Activated T-helper 17 cell treated with anti-CD3 and anti-CD28 coated beads, Interleukin-2, amount 50 U/mL, for 72 hours (primary cell): ENCODE results near the gene UBE2K. TPM values are rescaled to one million over a fixed set of nuclear protein-coding genes. Genes with fewer than 3 reads are reported as not detected.

Experiments
- ATAC-seq: fragments of 150-1000 bp; cut with Tn5 transposase; replicated peaks from 2 replicates; pipeline ENCODE4 v1.10.0; 2021; ENCODE audit warnings: mild to moderate bottlenecking, moderate library complexity
- H3K27ac Mint-ChIP-seq: one replicate; pipeline ENCODE4 v1.8.0; 2022; ENCODE audit warnings: mixed read lengths
- H3K27me3 Mint-ChIP-seq: one replicate; pipeline ENCODE4 v1.8.0; 2022; ENCODE audit warnings: mixed read lengths
- H3K36me3 Mint-ChIP-seq: one replicate; pipeline ENCODE4 v1.8.0; 2022; ENCODE audit warnings: low read depth, mild to moderate bottlenecking, mixed read lengths
- H3K4me1 Mint-ChIP-seq: one replicate; pipeline ENCODE4 v1.8.0; 2022; ENCODE audit warnings: mixed read lengths
- H3K4me3 Mint-ChIP-seq: one replicate; pipeline ENCODE4 v1.8.0; 2022; ENCODE audit warnings: mild to moderate bottlenecking, mixed read lengths
- H3K9me3 Mint-ChIP-seq: one replicate; pipeline ENCODE4 v1.8.0; 2022; ENCODE audit warnings: mixed read lengths
- total RNA-seq, 2 donors: library from RNA; stranded (reverse); gene quantifications; one replicate each; pipeline ENCODE4 v1.2.3, GENCODE V29; 2022

Gene UBE2K
- total RNA-seq, 2 donors from 2014 or later, result 52.5 to 90.0 TPM

GRCh38 chr4:39821951-39822350 lies 124.0 kb downstream of the UBE2K start:
- H3K9me3 Mint-ChIP-seq, result no peaks in the 10 kb centered on the region
- H3K4me3 Mint-ChIP-seq, result no peak overlapping the region
- H3K27me3 Mint-ChIP-seq, result no peaks in the 10 kb centered on the region
- peaks cover 46% of the 10 kb centered on the region for H3K36me3 Mint-ChIP-seq
- no peak overlapping the region for H3K27ac Mint-ChIP-seq
- H3K4me1 Mint-ChIP-seq, result peaks cover 4% of the 10 kb centered on the region
- ATAC-seq, result no peak

GRCh38 chr4:39822662-39823061 lies 124.7 kb downstream of the UBE2K start:
- H3K9me3 Mint-ChIP-seq, result no peaks in the 10 kb centered on the region
- no peak for ATAC-seq

GRCh38 chr4:39823191-39823590 lies 125.3 kb downstream of the UBE2K start:
- Mint-ChIP-seq H3K27ac (no peak overlapping the region), H3K4me3 (no peak overlapping the region), H3K27me3 (no peaks in the 10 kb centered on the region), H3K4me1 (peaks cover 4% of the 10 kb centered on the region), H3K9me3 (no peaks in the 10 kb centered on the region), H3K36me3 (peaks cover 58% of the 10 kb centered on the region)
- ATAC-seq, result no peak

More at GRCh38 chr4:39822662-39823061, 124.7 kb downstream of the UBE2K start:
- no peaks in the 10 kb centered on the region for H3K27me3 Mint-ChIP-seq
- peaks cover 53% of the 10 kb centered on the region for H3K36me3 Mint-ChIP-seq
- H3K27ac Mint-ChIP-seq, result no peak overlapping the region
- H3K4me3 Mint-ChIP-seq, result no peak overlapping the region
- H3K4me1 Mint-ChIP-seq, result peaks cover 4% of the 10 kb centered on the region

- Mint-ChIP-seq H3K27me3 (no peaks in the 10 kb centered on the region), H3K4me3 (no peak overlapping the region), H3K36me3 (peaks cover 74% of the 10 kb centered on the region), H3K27ac (no peak overlapping the region), H3K9me3 (no peaks in the 10 kb centered on the region), H3K4me1 (peaks cover 4% of the 10 kb centered on the region)
- no peak for ATAC-seq
Observed at GRCh38 chr4:39825090-39825489, 127.2 kb downstream of the UBE2K start.

- H3K27ac Mint-ChIP-seq, result no peak overlapping the region
- no peaks in the 10 kb centered on the region for H3K27me3 Mint-ChIP-seq
- ATAC-seq, result no peak
- H3K4me1 Mint-ChIP-seq, result no peaks in the 10 kb centered on the region
- H3K4me3 Mint-ChIP-seq, result no peak overlapping the region
- no peaks in the 10 kb centered on the region for H3K9me3 Mint-ChIP-seq
- H3K36me3 Mint-ChIP-seq, result peaks cover 81% of the 10 kb centered on the region
Observed at GRCh38 chr4:39825741-39826231, 127.8 kb downstream of the UBE2K start.

Other genes starting within 250 kb of the UBE2K start
- 1,000 to 10,000 TPM; 1,910 to 2,087 TPM for gene RPL9, start 239.2 kb upstream of the UBE2K start, total RNA-seq
- 10 to 100 TPM; 22.5 to 24.3 TPM for gene LIAS, start 239.1 kb upstream of the UBE2K start, total RNA-seq
- 10 to 100 TPM; 31.1 to 31.3 TPM for gene UGDH, start 170.7 kb upstream of the UBE2K start, total RNA-seq
- gene SMIM14, start 59.3 kb upstream of the UBE2K start, total RNA-seq, result 1 to 10 TPM; 2.6 to 2.9 TPM